B cell (primary cell): ENCODE measurements around the gene GLB1L2. TPM values are rescaled to one million over a fixed set of nuclear protein-coding genes. Genes with fewer than 3 reads are reported as not detected.

Experiments used
- ATAC-seq: fragments of 200-7000 bp; cut with Tn5 transposase; one replicate; pipeline ENCODE4 v1.10.0; 2021; ENCODE audit warnings: low read depth, mild to moderate bottlenecking, moderate number of reproducible peaks, moderate library complexity
- CTCF ChIA-PET: fragments of 350-600 bp; sonication (Branson Sonifier 250); formaldehyde crosslinking; loops from one replicate; lab custom pipeline; 2021; ENCODE audit warnings: antibody characterized with exemption, inconsistent platforms; lab: Charles Lee
- POLR2A ChIA-PET: fragments of 350-600 bp; sonication (Branson Sonifier 250); formaldehyde crosslinking; loops from one replicate; lab custom pipeline; 2021; ENCODE audit warnings: antibody characterized with exemption; lab: Charles Lee
- DNase-seq: peaks from one replicate; pipeline ENCODE4 v3.0.0; 2013
- H2AFZ ChIP-seq: 2 replicates; pipeline ENCODE4 v1.6.1; 2012; ENCODE audit warnings: mild to moderate bottlenecking, low read depth, low read length; ENCODE audit not compliant: insufficient read depth, poor library complexity, severe bottlenecking
- H3K27ac ChIP-seq, 2 donors: 1 replicate in 1 of 2; 2 replicates in 1 of 2; pipeline ENCODE4 v1.5.1; 2012 to 2013; ENCODE audit warnings: low read length in 2 of 2, mild to moderate bottlenecking in 2 of 2, moderate library complexity in 1 of 2
- H3K27me3 ChIP-seq, 4 experiments: fragments of 200-600 bp in 1 of 4; sonication (generic) in 1 of 4; replicated peaks in 1 of 4; 1 replicate in 2 of 4; 2 replicates in 2 of 4; pipeline versions ENCODE4 v1.6.1 to v1.7.0; 2013 to 2016; ENCODE audit warnings: low read length in 3 of 4, mild to moderate bottlenecking in 2 of 4, mixed read lengths in 1 of 4, moderate library complexity in 1 of 4; ENCODE audit not compliant: insufficient read depth in 4 of 4, control insufficient read depth in 3 of 4; ENCODE audit errors: control extremely low read depth in 1 of 4
- H3K36me3 ChIP-seq, 2 experiments: replicated peaks in 1 of 2; 1 replicate in 1 of 2; 2 replicates in 1 of 2; pipeline versions ENCODE4 v1.6.1 to v1.7.1; 2013; ENCODE audit warnings: low read length in 1 of 2; ENCODE audit not compliant: insufficient read depth in 2 of 2, control insufficient read depth in 1 of 2; ENCODE audit errors: control extremely low read depth in 1 of 2, extremely low read depth in 1 of 2
- H3K4me1 ChIP-seq, 2 donors: fragments of 200-600 bp in 1 of 2; sonication (generic) in 1 of 2; 1 replicate in 1 of 2; 2 replicates in 1 of 2; pipeline versions ENCODE4 v1.5.1 to v1.6.1; 2013 to 2017; ENCODE audit warnings: low read length in 2 of 2; ENCODE audit not compliant: control insufficient read depth in 2 of 2, insufficient read depth in 2 of 2
- H3K4me2 ChIP-seq: replicated peaks from 2 replicates; pipeline ENCODE3; 2012; ENCODE audit warnings: mild to moderate bottlenecking, low read depth, low read length; ENCODE audit not compliant: poor library complexity, severe bottlenecking
- H3K4me3 ChIP-seq, 5 experiments: fragments of 200-600 bp in 1 of 5; sonication (generic) in 1 of 5; 1 replicate in 3 of 5; 2 replicates in 2 of 5; pipeline versions ENCODE4 v1.5.1 to v1.7.0; 2011 to 2016; ENCODE audit warnings: low read length in 4 of 5, mild to moderate bottlenecking in 4 of 5, low read depth in 2 of 5, control low read depth in 1 of 5, moderate library complexity in 1 of 5; ENCODE audit not compliant: insufficient read depth in 1 of 5; ENCODE audit errors: control extremely low read depth in 1 of 5, extremely low read depth in 1 of 5
- H3K79me2 ChIP-seq: fragments of 200-600 bp; sonication (generic); one replicate; pipeline ENCODE4 v1.6.0; 2016; ENCODE audit warnings: low read length; ENCODE audit not compliant: control insufficient read depth, insufficient read depth
- H3K9ac ChIP-seq: fragments of 200-600 bp; sonication (generic); 2 replicates; pipeline ENCODE4 v1.6.1; 2017; ENCODE audit warnings: mild to moderate bottlenecking, low read length, moderate library complexity
- H3K9me3 ChIP-seq, 3 donors: one replicate each; pipeline versions ENCODE4 v1.6.1 to v1.7.1; 2013; ENCODE audit warnings: low read length in 2 of 3; ENCODE audit not compliant: control insufficient read depth in 2 of 3, insufficient read depth in 1 of 3; ENCODE audit errors: control extremely low read depth in 1 of 3
- H4K20me1 ChIP-seq: 2 replicates; pipeline ENCODE4 v1.6.0; 2012; ENCODE audit warnings: mild to moderate bottlenecking, low read length; ENCODE audit not compliant: insufficient read depth, control insufficient read depth, poor library complexity, severe bottlenecking
- H3K27ac Mint-ChIP-seq: one replicate; pipeline ENCODE4 v1.8.0; 2021; ENCODE audit warnings: mixed read lengths
- H3K27me3 Mint-ChIP-seq: one replicate; pipeline ENCODE4 v1.8.0; 2021; ENCODE audit warnings: mixed read lengths
- H3K4me1 Mint-ChIP-seq: one replicate; pipeline ENCODE4 v1.8.0; 2021; ENCODE audit warnings: mixed read lengths
- H3K4me3 Mint-ChIP-seq: one replicate; pipeline ENCODE4 v1.8.0; 2021; ENCODE audit warnings: mixed read lengths
- H3K9me3 Mint-ChIP-seq: one replicate; pipeline ENCODE4 v1.8.0; 2022; ENCODE audit warnings: mixed read lengths; ENCODE audit not compliant: insufficient read depth
- EZH2 ChIP-seq: IDR thresholded peaks from 2 replicates; pipeline ENCODE4 v1.6.1; 2012; ENCODE audit warnings: borderline replicate concordance, low read depth, mild to moderate bottlenecking, moderate library complexity, low read length; ENCODE audit not compliant: insufficient read depth, poor library complexity, severe bottlenecking
- WGBS: methylation state at CpG from one replicate; pipeline ENCODE4 v1.1.5; 2013; ENCODE audit warnings: missing lambda C conversion rate; ENCODE audit not compliant: insufficient coverage; 5-methylcytosine and 5-hydroxymethylcytosine counted together
- intact Hi-C: fragments of 100-400 bp; cut with micrococcal nuclease; formaldehyde crosslinking; loops from one replicate; pipeline ENCODE4 v1.10.0; 2022
- polyA plus RNA-seq: library from polyadenylated mRNA; depleted of rRNA; stranded (reverse); fragments of >200 nt; gene quantifications from 2 replicates; pipeline ENCODE4 v1.2.3, GENCODE V29; 2012
- total RNA-seq, 2 donors: library from RNA; stranded (reverse); fragments of 120-200 nt in 1 of 2; gene quantifications; 1 replicate in 1 of 2; 2 replicates in 1 of 2; pipeline versions ENCODE4 v1.2.3 to v1.2.4, GENCODE V29; 2013 to 2022
- TF ChIP-seq, protein P1 (sequence below): fragments of 200-600 bp; IDR thresholded peaks from one replicate; pipeline ENCODE4 v1.8.0; 2022; ENCODE audit warnings: antibody characterized with exemption, mild to moderate bottlenecking

The GLB1L2 gene
- total and polyA plus RNA-seq, 2 donors (not counting 1 experiment from before 2014, with no cell fraction given): 0.31 to 0.44 TPM

- no peak overlapping the region for H3K9ac ChIP-seq
- H3K27ac ChIP-seq: no peak overlapping the region
- H3K27me3 ChIP-seq: no peaks in the 10 kb centered on the region
- no peaks in the 10 kb centered on the region for H3K4me1 Mint-ChIP-seq
- no peak overlapping the region for H2AFZ ChIP-seq
- ChIA-PET POLR2A (no interaction called here), CTCF (no interaction called here)
- DNase-seq (no peak), ATAC-seq (no peak)
- no peaks in the 10 kb centered on the region for H3K36me3 ChIP-seq
- intact Hi-C loops: no loop called here
- no peaks in the 10 kb centered on the region for H4K20me1 ChIP-seq
- TF ChIP-seq, protein P1, sequence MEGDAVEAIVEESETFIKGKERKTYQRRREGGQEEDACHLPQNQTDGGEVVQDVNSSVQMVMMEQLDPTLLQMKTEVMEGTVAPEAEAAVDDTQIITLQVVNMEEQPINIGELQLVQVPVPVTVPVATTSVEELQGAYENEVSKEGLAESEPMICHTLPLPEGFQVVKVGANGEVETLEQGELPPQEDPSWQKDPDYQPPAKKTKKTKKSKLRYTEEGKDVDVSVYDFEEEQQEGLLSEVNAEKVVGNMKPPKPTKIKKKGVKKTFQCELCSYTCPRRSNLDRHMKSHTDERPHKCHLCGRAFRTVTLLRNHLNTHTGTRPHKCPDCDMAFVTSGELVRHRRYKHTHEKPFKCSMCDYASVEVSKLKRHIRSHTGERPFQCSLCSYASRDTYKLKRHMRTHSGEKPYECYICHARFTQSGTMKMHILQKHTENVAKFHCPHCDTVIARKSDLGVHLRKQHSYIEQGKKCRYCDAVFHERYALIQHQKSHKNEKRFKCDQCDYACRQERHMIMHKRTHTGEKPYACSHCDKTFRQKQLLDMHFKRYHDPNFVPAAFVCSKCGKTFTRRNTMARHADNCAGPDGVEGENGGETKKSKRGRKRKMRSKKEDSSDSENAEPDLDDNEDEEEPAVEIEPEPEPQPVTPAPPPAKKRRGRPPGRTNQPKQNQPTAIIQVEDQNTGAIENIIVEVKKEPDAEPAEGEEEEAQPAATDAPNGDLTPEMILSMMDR: no peak
- no peak for TF ChIP-seq EZH2
- no peaks in the 10 kb centered on the region for H3K79me2 ChIP-seq
- no peaks in the 10 kb centered on the region for H3K9me3 Mint-ChIP-seq
- peaks cover 3% of the 10 kb centered on the region for H3K27me3 Mint-ChIP-seq
- no peak overlapping the region for H3K4me3 ChIP-seq
- H3K4me3 Mint-ChIP-seq: no peak overlapping the region
- 93% methylated on average over 7 of the region's 8 CpGs for WGBS
- H3K27ac Mint-ChIP-seq: no peak overlapping the region
- no peaks in the 10 kb centered on the region for H3K4me1 ChIP-seq
- no peak overlapping the region for H3K4me2 ChIP-seq
- no peaks in the 10 kb centered on the region for H3K9me3 ChIP-seq
Measured at GRCh38 chr11:134372961-134373360, 41.2 kb downstream of the GLB1L2 start.

GRCh38 chr11:134373591-134374052, 41.8 kb downstream of the GLB1L2 start:
- 89% methylated on average over 14 of the region's 14 CpGs for WGBS
- ATAC-seq (no peak), DNase-seq (no peak)
- Histone ChIP-seq H2AFZ (no peak overlapping the region), H3K36me3 (no peaks in the 10 kb centered on the region), H3K4me2 (no peak overlapping the region), H3K9me3 (no peaks in the 10 kb centered on the region), H3K27me3 (no peaks in the 10 kb centered on the region), H3K4me1 (no peaks in the 10 kb centered on the region), H3K79me2 (no peaks in the 10 kb centered on the region), H3K27ac (no peak overlapping the region), H3K4me3 (no peak overlapping the region), H4K20me1 (no peaks in the 10 kb centered on the region), H3K9ac (no peak overlapping the region)
- H3K27ac Mint-ChIP-seq: no peak overlapping the region
- peaks cover 3% of the 10 kb centered on the region for H3K27me3 Mint-ChIP-seq
- no peak overlapping the region for H3K4me3 Mint-ChIP-seq
- POLR2A ChIA-PET: no interaction called here
- no peaks in the 10 kb centered on the region for H3K9me3 Mint-ChIP-seq
- TF ChIP-seq, protein P1: no peak
- no peak for TF ChIP-seq EZH2
- CTCF ChIA-PET: no interaction called here
- intact Hi-C loops: no loop called here
- no peaks in the 10 kb centered on the region for H3K4me1 Mint-ChIP-seq
